Measurements from ENCODE around the gene RHPN2.
"Not testable (repeated sequence)": the region's sequence is repeated elsewhere in the genome, so short reads cannot be mapped to it uniquely, and the experiment has no call there.

GRCh38 chr19:32982488-32982887 is 82.2 kb downstream of the RHPN2 start:
- not testable (repeated sequence) for TF ChIP-seq CTCF (IDR thresholded peaks at IDR 0.05); EP300 (IDR thresholded peaks at IDR 0.05; ENCODE audit: low read depth); POLR2AphosphoS5 (IDR thresholded peaks at IDR 0.05)
